ENCODE results near the gene CCDC69.
"Not testable (repeated sequence)": the region's sequence is repeated elsewhere in the genome, so short reads cannot be mapped to it uniquely, and the experiment has no call there.

Gene CCDC69

DNA sequence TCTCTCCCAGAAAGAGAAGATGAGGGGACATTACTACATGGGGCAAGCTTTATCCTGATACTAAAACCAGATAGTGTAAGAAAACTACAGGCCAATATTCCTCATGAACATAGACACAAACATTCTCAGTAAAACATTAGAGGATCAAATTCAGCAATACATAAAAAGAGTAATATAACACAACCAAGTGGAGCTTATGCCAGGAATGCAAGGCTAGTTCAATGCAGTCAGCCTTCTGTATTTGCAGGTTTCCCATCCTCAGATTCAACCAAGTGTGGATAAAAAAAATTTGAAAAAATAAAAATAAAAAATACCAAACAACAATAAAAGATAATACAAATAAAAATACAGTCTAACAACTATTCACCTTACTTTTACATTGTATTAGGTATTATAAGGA lies 31.3 kb downstream of the CCDC69 start:
- DNase-seq (ENCODE audit: low read depth) = no peak

DNA sequence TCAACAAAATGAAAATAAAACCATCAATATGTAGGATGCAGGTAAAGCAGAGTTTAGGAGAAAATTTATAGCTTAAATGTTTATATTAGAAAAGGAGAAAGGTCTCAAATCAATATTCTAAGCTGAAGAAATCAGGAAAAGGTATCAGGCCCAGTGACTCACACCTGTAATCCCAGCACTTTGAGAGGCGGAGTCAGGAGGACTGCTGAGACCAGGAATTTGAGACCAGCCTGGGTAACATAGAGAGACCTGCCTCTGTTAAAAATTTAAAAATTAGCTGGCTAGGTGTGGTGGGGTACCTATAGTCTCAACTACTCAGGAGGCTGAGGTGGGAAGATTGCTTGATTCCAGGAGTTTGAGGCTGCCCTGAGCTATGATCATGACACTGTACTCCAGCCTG lies 32.2 kb downstream of the CCDC69 start:
- no peak for DNase-seq (ENCODE audit: low read depth)

DNA sequence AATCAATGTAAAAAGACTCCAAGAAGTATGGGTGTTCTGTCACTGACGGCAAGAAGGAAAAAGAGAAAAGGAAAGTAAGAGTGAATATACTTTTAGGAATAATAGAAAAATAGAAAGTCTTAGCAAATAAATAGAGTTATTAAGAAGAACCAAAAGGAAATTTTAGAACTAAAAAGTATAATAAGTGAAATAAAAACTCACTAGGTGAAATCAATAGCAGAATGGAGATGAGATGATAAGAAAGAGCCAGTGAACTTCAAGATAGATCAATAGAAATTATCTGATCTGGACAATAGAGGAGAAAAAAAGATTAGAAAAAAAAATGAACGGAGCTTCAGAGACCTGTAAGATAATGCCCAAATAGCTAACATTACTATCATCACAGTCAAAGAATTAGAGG lies 34.7 kb downstream of the CCDC69 start:
- DNase-seq (ENCODE audit: low read depth) = no peak

DNA sequence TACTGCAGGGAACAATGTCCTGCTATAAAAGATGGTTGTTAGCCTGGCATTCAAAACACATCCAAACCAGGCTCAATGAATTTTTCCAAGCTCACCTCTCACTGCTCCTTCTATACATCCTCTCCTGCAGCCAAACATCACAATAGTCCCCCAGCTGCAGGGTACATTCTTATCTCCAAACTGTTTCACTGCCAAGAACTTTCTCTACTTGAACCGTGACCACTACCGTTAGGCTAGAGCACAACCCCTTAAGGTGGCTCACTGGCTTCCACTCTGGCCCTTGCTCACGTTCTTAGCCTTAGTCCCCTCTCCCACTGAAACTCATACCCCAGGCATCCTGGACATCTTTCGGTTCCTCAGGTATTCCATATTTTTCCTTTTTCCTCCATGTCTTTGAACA lies 37.4 kb downstream of the CCDC69 start:
- no peak for DNase-seq (ENCODE audit: low read depth)

DNA sequence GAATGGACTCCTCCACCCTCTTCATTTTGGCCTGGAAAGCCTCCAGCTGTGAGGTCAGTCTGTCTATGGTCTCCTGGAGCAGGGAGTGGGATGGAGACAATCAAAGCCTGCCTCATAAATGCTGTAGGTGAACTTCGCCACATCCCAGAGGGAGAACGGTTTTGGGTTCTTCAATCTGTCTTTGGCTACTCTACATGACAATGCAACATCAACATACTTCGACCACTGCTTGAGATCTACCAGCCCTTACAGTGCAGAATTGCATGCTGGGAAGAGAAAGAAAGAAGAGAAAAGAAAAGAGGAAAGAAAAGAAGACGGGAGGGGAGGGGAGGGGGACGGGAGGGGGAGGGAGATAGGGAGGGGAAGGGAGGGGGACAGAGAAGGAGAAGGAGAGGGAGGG lies 37.8 kb downstream of the CCDC69 start:
- no peak for DNase-seq (ENCODE audit: low read depth)

DNA sequence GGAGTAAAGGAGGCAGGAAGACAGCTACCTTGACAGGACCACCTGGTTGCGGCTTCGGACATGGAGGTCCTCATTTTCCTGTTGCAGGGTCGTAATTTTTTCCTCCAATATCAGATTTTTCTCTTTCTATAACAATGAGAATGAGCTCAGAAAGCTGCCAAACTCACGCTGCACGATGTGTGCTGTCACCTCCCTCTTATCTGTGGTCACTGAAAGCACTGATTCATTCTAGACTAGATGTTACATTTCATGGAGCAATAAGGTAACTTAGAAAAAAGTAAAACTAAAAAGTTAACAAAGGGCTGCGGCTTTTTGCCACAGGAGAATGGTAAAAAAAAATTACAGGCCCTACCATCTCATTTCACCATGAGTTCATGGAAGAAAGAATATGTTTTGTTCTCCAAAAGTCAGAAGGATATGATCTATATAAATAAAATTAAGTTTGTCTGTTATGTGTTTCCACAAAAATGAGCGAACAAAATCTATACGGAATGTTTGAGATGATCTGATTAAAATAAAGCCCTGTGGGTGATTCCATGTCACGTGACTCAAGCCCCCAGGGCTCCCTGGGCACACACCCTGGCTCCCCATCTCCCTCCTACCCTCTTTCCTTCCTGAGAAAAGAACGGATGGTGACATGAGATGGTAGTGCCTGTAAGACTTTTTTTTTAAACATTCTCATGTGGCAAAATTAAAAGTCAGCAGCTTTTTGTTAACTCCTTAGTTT lies 39.4 kb downstream of the CCDC69 start:
- no peak for DNase-seq (ENCODE audit: low read depth)

DNA sequence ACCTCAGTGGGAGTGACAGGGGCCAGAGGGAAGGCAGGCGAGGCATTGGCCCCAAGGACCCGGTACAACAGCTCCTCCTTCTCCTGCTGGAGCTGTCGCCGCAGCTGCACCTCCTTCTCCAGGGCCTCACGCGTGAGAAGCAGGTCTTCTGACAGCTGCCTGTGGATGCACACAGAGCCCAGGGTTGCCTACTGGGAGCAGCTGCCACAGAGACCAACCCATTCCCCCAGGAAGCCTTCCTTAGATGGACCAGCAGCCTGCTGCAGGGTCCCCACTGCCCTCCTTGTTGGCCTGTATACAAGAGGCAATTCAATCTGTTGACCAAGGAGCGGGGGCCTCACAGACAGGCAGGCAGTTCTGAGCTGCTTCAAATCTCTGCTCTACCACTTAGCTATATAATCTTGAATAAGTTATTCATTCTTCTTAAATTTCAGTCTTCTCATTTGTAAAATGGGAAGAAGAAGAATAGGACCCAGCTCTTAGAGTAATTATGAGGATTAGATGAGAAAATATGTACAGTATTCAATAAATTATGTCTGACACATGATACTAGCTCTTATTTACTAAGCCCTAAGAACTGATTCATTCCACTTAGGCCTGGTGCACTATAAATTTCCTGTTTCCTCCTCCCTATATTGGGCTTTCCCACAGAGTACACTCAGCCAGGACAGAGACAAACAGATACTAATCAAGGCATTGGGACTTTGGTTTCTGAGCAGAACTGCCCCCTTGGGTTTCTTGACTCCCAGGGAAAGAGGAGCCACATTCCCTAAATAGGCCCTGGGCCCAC lies 40.2 kb downstream of the CCDC69 start:
- DNase-seq (ENCODE audit: low read depth) = no peak

DNA sequence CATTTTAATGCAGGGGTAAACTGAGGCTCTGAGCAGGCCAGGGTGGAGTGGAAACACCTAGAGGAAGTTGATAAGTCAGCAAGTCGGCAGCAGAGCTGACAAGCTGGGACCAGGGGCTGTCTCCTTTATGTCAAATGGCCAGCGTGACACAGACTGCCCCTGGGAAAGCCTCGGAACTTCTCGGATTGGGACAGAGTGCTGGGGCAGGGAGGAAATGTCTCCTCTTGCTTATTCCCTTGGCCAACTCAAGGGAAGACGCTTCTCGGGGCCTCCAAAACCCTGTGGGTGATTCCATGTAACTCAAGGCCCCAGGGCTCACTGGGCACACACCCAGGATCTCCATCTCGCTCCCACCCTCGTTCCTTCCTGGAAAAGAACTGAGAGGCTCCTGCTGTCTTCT lies 40.9 kb downstream of the CCDC69 start:
- DNase-seq (ENCODE audit: low read depth) = no peak

DNA sequence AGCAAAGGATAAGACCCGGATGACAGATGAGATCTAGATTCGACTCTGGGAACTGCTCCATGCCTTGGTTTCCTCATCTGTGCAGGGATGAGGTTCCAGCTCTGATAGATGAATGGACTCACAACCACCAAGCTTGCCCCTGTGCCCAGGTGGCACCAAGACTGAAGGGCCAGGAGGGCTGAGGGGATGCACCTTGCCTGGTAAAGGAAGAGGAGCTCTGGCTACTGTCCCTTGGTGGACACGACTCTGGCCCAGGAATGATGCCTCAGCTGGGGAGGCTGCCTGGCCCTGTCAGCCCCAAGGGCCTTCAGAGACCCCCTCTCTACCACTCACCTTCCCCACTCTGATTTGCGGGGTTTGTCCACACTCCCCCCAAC lies 41.4 kb downstream of the CCDC69 start:
- no peak for DNase-seq (ENCODE audit: low read depth)

DNA sequence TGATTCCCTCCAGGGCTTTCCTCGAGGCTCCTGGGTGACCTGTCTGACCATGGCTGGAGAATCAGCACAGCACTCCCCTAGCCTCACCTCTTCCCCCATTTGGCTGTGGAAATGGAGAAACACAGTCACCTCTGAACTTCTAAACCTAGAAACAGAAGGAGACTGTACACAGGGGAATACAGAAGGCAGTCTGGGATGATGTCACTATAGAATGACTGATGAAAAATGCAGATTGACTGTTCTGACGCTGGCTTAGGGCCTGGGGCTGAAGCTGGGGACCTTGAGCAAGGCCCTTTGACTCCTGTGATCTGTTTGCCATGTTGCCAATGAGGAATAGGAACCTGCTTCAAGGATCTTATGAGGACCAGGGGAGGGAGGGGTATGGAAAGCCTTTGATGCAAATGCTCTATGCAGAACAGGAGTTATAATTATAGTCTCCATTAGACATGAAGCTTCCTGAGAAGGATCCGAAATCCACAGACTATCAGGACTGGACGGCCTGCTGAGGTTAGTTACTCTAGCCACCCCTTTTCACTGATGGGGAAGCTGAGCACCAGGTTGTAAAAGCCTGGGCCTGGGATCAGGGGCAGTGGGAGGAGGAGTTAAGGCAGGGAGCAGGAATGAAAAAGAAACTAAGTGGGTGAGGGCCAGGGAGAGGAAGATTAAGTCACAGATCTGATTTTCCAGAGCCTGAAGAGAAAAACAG lies 41.9 kb downstream of the CCDC69 start:
- DNase-seq (ENCODE audit: low read depth) = no peak

DNA sequence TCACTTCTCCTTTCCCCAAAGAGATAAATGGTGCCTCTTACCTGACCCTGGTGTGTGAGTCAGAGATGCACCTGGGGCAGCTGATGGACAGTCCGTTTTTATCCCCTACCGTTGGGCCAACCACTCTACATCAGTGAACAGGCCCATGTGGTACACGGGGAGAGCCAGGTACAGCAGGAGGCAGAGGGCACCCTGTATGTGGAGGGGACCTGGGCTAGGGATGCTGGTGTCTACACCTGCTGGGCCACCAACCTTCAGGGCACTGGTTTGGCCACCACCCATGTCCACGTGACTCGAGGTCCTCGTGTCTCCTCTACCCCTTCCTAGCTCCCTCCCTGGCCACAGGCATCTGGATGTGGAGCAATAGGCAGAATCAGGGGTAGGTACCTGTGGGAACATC lies 43.6 kb downstream of the CCDC69 start:
- DNase-seq (ENCODE audit: low read depth) = no peak

DNA sequence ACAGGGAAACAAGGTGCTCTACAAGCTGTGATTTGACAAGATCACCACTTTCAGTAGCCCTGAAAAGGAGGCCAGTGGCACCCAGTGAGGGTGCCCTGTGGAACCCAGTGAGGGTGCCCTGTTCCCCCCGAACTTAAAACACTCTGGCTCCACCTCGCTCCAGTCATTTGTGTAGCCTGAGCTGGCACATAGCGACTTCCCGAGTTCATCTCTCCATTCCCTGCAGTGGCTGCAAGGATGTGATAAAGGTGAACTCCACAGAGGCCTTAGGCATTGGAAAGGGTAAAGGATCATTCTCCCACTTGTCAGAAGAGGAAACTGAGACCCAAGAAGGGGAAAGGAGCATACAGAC lies 44.4 kb downstream of the CCDC69 start:
- DNase-seq (ENCODE audit: low read depth) = no peak

DNA sequence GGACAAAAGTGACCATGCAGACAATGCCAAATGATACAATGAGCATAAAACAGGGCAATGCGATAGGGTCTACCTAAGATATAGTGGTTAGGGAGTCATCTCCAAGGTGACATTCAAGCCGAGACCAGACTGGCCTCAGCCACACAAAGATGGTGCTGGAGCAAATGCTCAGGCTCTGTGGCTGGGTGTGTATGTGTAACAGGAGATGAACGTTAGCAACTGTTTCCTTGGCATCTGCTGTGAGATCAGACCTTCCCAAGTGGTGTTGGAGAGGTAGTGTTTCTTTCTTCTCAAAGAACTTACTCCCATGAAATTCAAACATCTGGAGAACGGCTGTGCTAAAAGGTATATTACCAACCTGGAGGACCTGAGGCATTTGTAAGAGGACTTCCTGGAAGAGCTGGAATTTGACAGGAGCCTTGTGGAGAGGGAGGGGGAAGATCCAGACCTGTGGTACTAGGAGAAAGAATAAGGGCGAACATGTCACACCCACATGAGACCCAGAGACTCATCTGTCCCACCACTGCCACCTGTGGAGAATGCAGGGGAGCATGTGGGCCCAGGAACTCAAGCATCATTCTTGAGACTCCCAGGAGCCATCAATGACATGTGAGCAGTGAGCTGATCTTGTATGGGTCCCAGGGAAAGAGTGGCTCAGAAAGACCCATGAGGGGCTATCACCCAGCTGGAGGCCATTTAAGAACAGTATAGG lies 45.0 kb downstream of the CCDC69 start:
- DNase-seq (ENCODE audit: low read depth) = no peak

DNA sequence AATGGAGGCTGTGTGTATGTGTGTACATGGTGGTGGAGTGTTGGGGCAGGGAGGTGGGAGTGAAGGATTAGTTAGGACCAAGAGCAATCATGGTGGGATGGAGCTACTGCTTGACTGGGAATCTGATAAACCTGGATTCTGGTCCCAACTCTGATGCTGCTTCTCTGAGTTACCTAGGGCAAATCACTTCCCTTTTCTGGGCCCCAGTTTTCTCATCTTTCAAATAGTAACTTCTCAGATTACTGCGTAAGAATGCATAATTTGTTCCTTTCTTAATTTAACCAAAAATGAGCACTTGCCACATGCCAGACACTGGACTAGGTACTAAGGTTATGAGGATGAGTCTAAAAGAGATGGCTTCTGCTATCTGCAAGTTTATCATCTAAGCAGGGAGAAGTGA lies 45.5 kb downstream of the CCDC69 start:
- DNase-seq (ENCODE audit: low read depth) = no peak

DNA sequence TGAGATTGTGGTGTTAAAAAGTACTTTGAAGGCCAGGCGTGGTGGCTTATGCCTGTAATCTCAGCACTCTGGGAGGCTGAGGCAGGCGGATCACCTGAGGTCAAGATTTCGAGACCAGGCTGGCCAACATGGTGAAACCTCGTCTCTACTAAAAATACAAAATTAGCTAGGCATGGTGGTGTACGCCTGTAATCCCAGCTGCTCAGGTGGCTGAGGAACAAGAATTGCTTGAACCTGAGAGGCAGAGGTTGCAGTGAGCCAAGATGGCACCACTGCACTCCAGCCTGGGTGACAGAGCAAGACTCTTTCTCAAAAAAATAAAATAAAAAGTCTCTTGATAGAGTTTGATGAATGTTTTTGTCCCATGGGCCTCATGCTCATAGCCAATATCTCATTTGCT lies 47.6 kb downstream of the CCDC69 start:
- DNase-seq (ENCODE audit: low read depth) = not testable (repeated sequence)

DNA sequence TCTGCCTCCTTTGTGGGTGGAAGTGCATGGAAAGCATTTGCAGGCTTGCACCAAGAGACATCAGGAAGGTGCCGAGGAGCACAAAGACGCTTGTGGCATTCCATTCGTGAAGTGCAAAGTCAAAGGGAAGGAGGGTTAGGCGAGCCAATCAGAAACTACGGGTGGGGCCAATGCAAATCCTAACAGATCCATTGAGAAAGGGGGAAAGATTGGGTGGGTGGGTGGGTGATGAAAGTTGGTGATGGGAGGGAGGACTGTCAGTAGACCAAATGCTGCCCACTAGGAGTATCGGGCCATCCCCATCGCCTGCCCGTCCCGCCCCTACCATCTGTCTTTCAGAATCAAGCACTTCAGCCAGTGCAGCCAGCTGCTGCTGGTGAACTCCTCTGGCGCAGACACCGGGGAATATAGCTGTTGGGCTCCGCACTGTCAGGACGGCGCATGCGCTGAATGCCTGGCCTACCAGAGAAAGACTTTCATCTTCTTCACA lies 49.2 kb downstream of the CCDC69 start:
- no peak for DNase-seq (ENCODE audit: low read depth)

DNA sequence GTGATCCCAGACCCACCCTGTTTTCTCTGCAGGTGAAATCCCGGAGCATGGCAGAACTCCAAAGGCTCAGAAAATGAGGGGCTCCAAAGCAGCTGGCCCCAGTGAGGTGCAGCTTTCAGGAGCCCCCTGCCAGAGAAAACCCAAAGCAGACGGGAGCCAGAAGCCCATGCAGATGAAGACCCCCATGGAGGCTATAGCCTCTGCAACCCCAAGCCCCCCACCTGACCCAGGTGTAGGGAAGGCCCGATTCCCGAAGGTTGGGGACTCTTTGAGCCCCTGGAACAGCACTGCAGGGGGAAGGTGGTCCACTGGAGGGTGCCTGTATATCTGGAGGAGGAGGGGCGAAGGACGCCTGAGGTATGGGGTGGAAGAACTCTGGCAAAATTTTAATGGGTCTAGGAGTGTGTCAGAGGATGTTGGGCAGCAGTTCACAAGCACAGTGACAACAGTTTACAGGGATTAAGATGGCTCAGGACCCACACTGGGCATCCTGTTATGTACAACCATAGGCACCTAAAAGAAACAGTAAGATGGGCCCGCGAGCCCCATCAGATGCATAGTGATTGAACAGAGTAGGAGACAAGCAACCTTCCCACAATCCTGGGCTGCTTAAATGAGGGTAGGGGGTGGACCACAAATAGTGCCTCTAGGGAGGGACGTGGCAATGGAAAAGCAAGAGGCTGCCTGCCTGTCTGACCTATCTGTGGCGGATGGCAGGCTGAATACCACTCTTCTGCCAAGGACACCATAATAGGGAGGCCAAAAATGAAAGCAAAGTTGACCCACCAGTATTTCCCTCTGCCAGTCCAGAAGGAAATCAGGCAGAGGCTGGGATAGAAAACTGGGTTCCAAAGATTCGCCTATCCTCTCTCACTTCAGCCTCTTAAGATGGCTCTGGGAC lies 49.9 kb downstream of the CCDC69 start:
- no peak for DNase-seq (ENCODE audit: low read depth)

DNA sequence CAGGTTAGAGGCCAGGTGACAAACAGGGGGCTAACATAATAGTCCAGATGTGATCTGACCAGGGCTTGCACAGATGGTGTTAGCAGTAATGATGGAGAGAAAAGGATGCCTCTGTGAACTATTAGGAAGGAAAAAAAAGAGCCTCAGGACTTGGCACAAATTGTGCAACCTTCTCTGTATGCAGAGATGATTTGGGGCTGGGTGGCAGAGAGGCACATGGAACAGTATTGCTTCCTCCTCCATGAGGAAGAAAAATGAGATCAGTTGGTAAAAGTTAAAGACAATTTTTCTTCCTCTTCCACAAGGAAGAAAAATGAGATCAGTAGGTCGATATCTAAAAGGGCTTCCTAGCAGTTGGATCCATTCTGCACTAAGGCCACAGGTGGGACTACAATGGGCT lies 52.4 kb downstream of the CCDC69 start:
- DNase-seq (ENCODE audit: low read depth) = no peak

DNA sequence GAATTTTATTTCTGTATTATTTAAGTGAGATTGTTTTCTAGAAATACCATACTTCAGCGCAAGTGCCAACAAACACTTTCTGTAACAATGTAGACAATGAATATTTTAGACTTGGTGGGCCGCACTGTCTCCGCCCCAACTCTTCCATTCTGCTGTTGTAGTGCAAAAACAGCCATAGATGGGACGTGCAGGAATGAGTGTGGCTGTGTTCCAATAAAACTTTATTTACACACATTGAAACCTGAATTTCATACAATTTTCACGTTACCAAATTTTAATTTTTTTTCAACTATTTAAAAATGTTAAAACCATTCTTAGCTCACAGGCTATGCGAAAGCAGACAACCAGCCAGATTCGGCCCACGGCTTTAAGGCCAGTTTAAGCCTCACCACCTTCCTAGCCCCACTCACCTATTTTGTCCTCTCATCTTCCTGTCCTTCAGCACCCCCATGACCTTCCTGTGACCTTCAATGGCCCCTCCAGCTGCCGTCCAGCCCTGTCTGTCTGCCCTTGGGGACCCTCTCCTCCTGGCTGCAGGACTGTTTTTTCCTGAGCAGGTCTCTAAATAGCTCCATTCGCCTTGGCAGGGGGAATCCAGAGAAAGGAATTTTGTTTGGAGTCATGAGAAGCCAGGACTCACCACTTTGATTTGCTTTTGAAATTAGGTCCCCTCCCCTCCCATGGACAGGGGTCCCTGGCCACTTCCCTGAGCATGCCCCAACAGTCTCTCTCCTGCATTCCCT lies 55.1 kb downstream of the CCDC69 start:
- no peak for DNase-seq (ENCODE audit: low read depth)

DNA sequence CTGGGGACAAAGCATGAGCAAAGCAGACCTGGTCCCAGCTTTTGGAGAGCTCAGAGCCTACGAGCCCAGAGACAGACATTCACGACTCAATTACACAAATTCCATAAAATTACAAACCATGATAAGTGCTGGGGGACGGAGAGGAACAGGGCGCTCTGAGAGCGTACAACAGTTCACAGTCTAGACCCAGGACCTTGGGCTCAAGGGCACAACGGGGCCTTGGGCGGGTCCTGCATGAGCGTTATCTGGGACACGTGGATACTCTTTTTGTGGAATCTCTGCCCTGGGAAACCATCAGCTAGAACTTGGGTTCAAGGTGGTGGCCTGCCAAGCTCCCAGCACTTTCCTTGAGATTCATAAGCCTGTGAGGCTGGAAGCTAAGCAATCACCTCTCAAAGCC lies 56.9 kb downstream of the CCDC69 start:
- DNase-seq (ENCODE audit: low read depth) = no peak
